HG02610 (cell line): Measurements from ENCODE around the gene CCL19.

Source experiments
- ATAC-seq: cut with Tn5 transposase; IDR thresholded peaks from one replicate; pipeline ENCODE4 v1.9.1; 2021; ENCODE audit warnings: mild to moderate bottlenecking, moderate library complexity; ENCODE audit not compliant: unreplicated experiment

CCL19 gene

GRCh38 chr9:34701023-34701768 lies 10.1 kb upstream of the CCL19 start:
- no peak for ATAC-seq

DNA sequence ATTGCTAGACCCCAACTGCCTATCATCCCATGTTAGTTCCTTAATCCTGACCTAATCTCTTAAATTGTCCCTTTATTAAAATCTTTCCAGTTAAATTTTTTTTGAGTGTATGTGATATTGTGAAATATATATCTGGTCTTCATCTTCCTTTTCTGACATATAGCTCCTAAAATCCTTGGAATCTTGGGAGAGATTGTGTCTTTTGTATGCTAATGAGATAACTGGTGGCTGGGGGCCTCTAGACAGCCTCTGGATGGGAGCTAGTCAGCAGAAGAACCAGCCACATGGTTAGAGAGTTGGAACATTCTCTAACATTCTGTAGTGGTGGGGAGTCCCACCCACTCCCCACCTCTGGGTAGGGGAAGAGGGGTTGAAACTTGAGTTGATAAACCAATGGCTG lies 3.7 kb upstream of the CCL19 start:
- no peak for ATAC-seq

DNA sequence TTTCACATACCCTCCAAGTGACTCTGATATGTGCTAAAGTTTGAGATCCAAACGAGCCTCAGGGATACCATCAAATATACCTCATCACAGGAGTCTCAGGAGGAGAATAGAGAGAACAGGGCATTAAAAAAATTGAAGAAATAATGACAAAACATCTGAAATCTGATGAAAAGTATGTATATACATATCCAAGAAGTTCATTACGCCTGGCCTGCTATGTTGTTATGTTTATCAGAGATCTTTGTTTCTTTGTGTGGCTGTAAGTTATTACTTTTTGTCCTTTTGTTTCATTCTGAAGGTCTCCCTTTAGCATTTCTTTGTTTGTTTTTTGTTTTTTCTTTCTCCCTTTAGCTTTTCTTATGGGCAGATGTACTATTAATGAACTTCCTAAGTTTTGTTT lies 2.5 kb upstream of the CCL19 start:
- no peak for ATAC-seq

DNA sequence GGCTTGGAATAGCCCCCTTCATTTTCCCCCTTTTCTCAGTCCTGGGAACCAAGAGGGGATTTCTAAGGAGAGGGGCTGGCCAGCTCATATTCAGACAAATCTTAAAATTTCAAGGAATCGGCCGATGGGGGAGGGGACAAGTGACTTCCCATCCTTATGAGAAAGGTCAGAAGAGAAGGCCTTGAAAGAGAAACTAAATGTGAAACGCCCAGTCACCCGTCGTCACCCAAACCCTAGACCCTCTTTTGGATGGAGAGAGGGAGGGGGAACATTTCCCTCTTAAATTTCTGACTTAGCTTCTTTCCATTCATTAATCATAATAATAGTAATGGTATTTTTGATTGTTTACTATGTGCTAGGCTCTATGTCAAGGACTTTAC lies 850 bp upstream of the CCL19 start:
- no peak for ATAC-seq

GRCh38 chr9:34689512-34689911 lies 1.6 kb downstream of the CCL19 start:
- no peak for ATAC-seq

DNA sequence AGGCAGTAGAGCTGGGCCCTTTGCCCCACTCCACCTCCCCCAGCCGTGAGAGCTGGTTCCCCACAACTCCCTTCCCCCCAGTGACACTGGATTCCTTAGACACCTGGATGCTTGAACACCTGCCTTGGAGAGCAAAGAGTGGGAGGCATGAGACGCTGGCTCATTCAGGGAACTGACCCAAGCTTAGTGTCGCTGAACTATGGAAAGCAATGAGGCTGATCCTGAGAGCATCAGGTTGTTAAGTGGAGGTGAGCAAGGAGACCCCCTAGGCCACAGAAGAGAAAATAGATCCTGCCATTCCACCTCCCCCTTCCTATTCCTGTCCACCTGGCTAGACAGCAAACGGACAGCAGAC lies 2.0 kb downstream of the CCL19 start:
- no peak for ATAC-seq

DNA sequence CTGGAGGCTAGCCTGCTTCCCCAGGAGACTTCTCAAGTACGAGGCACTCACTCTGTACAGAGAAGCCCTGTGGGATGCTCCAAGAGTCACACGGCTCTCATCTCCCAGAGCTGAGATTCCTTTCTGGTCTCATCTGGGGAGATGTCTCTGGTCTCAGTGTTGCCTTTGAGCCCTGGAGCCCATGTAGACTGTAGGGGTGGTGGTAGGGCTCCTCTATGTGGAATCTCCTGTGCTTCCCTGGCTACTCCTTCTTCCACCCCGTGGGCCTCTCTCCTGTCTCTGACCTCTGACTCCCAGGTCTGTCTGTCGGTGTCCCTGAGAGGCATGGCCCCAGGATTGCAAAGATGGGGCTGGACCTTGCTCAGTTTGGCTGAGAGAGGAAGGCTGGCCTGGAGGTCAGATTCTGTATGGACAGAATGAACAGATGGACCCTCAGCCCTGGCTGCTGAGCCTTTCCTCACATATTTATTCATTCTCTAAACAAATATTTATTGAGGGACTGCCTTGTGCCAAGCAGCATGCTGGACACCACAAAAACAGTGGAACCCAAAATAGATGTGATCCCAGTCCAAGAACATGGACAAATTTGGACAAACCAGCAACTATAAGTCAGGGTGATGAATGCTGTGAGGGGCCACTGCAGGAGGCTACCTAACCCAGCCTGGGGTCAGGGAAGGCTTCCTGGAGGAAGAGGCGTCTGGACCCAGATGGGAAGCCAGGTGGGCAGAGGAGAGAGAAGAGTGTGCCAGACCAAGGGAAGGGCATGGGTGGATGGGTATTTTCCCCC lies 2.6 kb downstream of the CCL19 start:
- ATAC-seq: no peak

- ATAC-seq: no peak
These were observed 3.6 kb downstream of the CCL19 start for GRCh38 chr9:34687276-34688030.

- ATAC-seq: no peak
These were observed 4.3 kb downstream of the CCL19 start for GRCh38 chr9:34686732-34687131.

DNA sequence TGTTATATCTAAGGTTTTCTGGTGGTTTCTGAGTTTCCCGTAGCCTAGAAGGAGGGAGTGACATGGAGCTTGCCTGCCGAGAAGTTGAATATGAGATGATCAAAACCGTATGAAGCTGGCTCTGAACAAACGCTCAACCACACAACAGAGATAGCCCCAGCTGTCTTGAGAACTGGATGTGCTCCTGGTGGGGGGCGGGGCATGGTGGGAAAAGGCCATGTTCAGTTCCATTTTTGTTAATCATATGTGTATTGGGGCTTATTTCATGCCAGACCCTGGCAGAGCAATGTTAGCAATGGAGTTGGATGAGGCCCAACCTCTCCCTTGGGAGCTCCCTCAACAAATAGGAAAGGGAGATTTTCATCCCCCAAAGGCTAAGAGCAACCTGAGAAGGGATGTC lies 4.8 kb downstream of the CCL19 start:
- no peak for ATAC-seq

- no peak for ATAC-seq
These were observed 5.5 kb downstream of the CCL19 start for GRCh38 chr9:34685591-34685990.

DNA sequence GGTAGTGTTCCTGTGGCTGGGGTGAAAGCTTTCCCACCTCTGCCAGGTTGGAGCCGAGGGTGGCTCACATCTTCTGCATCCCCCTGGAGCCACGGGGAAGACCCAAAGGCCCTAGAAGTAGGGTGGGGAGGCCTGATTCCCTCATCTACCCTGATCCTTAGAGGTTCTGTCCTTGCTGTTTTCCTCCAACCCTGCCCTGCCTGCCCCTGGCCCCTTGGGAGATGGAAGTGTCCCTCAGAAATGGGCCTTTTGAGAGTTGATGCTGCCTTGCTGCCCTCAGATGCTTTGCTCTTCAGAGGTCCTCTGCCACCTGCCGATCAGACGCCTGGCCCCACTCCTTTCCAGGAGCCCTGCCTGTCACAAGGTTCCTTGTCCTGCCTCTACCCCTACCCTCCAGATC lies 6.3 kb downstream of the CCL19 start:
- no peak for ATAC-seq

- no peak for ATAC-seq
These were observed 6.9 kb downstream of the CCL19 start for GRCh38 chr9:34684145-34684544.

DNA sequence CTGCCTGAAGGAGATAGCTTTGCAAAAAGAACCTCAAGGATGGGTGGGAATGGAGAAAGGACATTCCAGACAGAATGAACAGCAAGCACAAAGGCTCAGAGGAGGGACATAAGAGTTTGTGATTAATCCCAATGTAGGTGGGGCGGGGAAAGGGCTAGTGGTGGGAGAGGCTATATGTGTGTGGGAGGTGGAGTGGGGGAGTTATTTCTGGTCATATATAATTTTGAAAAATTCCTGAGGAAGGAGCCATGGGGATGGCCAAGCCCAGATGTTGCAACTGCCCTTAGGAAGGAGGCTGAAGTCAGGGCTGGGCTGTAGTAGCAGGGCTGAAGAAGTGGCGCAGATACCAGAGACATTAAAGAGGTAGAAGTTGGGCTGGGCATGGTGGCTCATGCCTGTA lies 15.2 kb downstream of the CCL19 start:
- no peak for ATAC-seq

DNA sequence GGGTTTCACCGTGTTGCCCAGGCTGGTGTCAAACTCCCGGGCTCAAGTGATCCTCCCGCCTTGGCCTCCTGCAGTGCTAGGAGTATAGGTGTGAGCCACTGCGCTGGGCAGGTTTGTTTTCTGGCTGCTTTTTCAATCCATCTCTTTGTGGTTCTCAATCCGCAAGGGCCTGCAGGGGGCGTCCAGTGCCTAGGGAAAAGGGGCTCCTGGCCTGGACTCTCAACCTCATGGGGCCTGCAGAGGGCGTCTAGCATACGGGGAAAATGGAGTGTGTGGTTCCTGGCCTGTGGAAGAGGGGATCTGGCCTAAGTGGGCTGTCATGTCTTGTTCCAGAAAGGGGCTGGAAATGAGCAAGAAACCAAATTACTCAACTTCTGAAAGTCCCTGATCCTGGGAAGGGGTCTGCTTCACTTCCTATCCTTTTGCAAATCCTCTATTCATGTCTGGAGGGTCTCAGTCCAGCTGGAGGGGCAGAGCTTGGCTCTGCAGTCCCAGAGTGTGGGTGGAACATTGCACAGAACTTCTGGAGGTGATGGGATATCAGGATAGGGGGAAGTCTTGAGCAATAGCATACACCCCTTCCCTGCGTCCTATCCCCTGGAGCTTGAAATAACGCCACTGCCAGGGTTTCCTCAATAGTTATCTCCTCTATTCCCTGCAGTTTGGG lies 15.9 kb downstream of the CCL19 start:
- ATAC-seq: no peak

GRCh38 chr9:34674440-34674839 lies 16.6 kb downstream of the CCL19 start:
- ATAC-seq: no peak

DNA sequence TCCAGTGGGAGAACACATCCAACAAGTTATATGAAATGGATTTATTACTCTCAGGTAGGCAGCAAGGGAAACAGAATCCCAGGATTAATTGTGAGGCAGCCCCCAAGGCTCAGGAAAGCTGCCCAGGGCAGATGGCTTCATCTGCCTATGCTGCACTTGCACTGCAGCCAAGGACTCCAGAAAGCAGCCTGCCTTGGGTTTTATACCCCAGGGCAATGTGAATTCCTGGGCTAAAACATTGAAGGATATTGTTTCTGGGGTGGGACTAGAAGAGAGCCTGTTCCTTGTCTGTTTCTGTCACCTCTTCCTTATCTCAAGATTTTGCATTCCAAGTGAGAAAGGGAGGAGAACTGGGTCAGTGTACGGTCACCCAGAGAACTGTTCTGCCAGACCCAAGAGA lies 19.8 kb downstream of the CCL19 start:
- ATAC-seq: no peak

GRCh38 chr9:34669809-34670562 lies 21.1 kb downstream of the CCL19 start:
- ATAC-seq: no peak

DNA sequence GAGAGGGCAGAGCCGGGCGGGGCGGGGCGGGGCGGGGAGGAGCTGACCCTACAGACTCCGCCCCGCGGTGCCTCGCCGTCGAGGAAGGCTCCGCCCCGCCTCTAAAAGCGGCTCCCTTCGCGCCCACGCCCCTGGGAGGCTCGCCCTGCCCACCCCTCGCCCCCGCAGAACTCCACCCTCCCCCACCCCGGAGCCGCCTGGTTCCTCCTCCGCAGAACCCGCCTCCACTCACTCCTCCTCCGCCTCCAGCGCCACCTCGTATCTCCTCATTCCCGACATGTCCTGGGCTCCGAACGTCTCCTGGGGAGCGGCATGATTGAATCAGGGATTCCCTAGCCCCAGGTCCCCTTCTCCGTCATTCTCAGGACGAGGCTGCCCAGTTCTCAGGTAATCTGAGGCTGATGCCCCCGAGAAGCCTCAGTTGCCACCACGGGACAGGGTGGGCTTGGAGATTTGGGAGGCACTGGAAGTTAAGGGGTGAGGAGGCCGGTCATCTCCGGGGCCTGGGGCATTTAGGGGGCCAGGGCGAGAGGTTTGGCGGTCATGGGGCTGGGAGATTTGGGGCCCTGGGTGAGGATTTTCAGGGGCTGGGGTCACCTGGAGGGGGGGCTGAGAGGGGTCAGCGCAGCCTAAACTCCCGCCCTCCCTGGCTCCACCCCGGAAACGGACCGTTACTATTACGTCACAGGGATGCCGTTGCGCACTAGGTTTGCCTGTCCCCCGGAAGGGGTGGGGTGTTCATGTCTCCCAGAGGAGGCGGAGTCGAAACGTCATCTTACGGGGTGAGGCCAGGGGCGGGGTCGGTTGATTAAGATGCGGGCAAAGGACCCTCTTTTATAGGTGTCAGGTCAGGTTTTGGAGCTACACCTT lies 25.5 kb downstream of the CCL19 start:
- peak; percentile 71 for ATAC-seq

- peak; percentile 25 for ATAC-seq
These were observed 26.1 kb downstream of the CCL19 start for GRCh38 chr9:34665067-34665380.
